ENCODE results near the gene RGL1. TPM values are rescaled to one million over a fixed set of nuclear protein-coding genes. Genes with fewer than 3 reads are reported as not detected.

The RGL1 gene
- total RNA-seq, 1 donor from 2014 or later, result 68.1 TPM

DNA sequence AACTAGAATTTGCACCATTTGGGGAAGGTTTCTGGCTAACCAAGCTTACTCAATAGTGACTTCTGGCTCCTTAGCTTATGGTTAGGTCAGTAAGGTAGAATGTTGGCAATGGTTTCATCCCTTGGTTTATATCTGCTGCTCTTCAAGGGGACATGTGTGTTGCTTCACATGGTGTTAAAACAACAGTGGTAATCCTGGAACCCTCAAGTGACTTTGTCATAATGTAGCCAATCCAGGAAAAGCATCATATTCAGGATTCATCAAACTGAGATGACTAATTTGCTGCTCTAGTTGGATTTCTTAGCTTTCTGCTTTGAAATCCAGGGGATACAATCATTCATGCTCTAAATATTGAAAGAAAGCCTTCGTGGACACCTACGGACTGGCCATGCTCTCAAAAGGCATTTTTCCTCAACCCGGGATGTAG is 108.7 kb downstream of the RGL1 start:
- no peak overlapping the region for H3K4me3 Mint-ChIP-seq (ENCODE audit: unreplicated experiment)
- TF ChIP-seq, protein P1, sequence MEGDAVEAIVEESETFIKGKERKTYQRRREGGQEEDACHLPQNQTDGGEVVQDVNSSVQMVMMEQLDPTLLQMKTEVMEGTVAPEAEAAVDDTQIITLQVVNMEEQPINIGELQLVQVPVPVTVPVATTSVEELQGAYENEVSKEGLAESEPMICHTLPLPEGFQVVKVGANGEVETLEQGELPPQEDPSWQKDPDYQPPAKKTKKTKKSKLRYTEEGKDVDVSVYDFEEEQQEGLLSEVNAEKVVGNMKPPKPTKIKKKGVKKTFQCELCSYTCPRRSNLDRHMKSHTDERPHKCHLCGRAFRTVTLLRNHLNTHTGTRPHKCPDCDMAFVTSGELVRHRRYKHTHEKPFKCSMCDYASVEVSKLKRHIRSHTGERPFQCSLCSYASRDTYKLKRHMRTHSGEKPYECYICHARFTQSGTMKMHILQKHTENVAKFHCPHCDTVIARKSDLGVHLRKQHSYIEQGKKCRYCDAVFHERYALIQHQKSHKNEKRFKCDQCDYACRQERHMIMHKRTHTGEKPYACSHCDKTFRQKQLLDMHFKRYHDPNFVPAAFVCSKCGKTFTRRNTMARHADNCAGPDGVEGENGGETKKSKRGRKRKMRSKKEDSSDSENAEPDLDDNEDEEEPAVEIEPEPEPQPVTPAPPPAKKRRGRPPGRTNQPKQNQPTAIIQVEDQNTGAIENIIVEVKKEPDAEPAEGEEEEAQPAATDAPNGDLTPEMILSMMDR (IDR thresholded peaks at IDR 0.05), result no peak
- no peaks in the 10 kb centered on the region for H3K9me3 Mint-ChIP-seq (ENCODE audit: unreplicated experiment)
- H3K4me1 Mint-ChIP-seq (ENCODE audit: unreplicated experiment), result peaks cover 28% of the 10 kb centered on the region
- no peak for DNase-seq (ENCODE audit: extremely low spot score, unreplicated experiment)
- H3K27me3 Mint-ChIP-seq (ENCODE audit: unreplicated experiment), result no peaks in the 10 kb centered on the region
- peaks cover 66% of the 10 kb centered on the region for H3K36me3 Mint-ChIP-seq (ENCODE audit: unreplicated experiment)
- no peak overlapping the region for H3K27ac Mint-ChIP-seq (ENCODE audit: unreplicated experiment)

DNA sequence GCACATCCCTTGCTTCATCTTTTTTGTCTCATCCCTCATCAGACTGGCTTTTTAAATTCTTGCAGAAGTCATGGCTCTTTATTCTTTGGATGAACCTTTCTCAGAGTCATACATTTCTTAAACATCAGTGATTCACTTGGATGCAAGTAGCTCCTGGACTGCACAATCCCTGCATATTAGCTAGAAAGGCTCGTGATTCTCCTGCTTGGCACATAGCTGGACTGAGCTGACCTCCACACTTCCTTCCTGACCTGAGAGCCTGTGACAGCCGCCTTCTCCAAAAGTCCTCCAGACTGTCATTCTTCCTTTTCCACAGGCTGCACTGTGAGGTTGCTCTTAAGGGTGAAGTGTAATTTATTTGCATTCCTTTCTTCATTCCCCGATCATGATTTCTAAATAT is 109.4 kb downstream of the RGL1 start:
- peaks cover 28% of the 10 kb centered on the region for H3K4me1 Mint-ChIP-seq (ENCODE audit: unreplicated experiment)
- TF ChIP-seq, protein P1 (IDR thresholded peaks at IDR 0.05), result no peak
- DNase-seq (ENCODE audit: extremely low spot score, unreplicated experiment), result no peak
- no peaks in the 10 kb centered on the region for H3K27me3 Mint-ChIP-seq (ENCODE audit: unreplicated experiment)
- no peak overlapping the region for H3K4me3 Mint-ChIP-seq (ENCODE audit: unreplicated experiment)
- peaks cover 59% of the 10 kb centered on the region for H3K36me3 Mint-ChIP-seq (ENCODE audit: unreplicated experiment)
- no peaks in the 10 kb centered on the region for H3K9me3 Mint-ChIP-seq (ENCODE audit: unreplicated experiment)
- peak overlapping the region; percentile 29 for H3K27ac Mint-ChIP-seq (ENCODE audit: unreplicated experiment)

DNA sequence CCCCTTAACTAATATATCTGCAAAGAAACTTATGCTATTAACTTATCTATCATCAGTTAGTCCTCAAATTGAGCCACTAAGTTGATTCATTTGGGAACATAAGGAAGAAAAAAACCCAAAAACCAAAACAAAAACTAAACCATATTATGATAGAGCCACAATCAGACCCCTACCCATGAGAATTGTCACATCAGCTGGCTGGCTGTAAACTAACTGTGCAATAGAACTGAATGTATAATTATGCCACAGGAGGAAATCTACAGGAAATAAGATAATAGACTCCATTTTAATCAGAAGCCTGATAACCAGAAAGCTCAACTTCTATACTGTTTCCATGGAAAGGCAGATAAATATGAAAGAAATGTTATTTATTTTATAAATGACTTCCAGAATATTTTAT is 110.0 kb downstream of the RGL1 start:
- no peak for DNase-seq (ENCODE audit: extremely low spot score, unreplicated experiment)
- H3K36me3 Mint-ChIP-seq (ENCODE audit: unreplicated experiment), result peaks cover 56% of the 10 kb centered on the region
- no peaks in the 10 kb centered on the region for H3K27me3 Mint-ChIP-seq (ENCODE audit: unreplicated experiment)
- peak overlapping the region; percentile 29 for H3K27ac Mint-ChIP-seq (ENCODE audit: unreplicated experiment)
- TF ChIP-seq, protein P1 (IDR thresholded peaks at IDR 0.05), result no peak
- H3K4me1 Mint-ChIP-seq (ENCODE audit: unreplicated experiment), result peaks cover 28% of the 10 kb centered on the region
- H3K9me3 Mint-ChIP-seq (ENCODE audit: unreplicated experiment), result no peaks in the 10 kb centered on the region
- no peak overlapping the region for H3K4me3 Mint-ChIP-seq (ENCODE audit: unreplicated experiment)

DNA sequence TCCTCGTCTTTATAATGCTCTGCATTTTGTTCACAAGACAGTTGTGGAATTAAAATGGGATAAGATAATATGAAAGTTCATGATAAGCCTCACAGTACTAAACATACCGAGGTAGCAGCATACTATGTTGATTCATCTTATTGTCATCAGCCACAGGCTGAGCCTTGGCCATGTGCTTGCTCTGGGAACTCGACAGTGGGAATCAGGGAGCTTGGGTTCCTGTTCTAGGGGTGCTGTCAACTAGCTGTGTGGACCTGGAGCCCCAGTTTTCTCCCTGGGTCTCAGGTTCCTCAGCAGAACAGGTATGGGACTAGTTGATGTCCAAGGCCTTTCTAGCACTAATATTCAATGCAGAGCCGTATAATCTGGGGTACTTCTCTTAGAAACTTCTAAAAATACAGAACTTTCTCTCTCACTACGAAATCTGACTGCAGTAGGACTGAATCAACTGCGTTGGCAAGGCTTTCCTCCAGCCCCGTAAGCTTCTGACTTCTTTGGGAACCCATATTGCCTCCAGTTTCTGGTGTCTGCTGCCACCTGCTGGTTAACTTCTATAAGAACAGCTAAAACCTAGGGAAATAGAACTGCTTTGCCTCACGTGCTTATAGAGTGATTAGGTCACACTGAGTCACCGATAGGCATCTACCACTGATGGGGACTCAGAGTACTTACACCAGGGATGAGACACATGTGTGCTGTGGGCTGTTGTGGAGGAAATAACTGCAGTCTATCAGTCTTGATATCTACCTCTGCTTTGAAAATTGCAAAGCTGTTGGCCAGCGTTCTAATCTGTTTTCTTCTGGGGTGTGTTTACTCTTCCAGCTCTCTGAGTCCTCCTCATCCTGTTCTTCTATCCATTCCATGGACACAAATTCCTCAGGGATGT is 110.9 kb downstream of the RGL1 start:
- Mint-ChIP-seq H3K27me3 (ENCODE audit: unreplicated experiment) (no peaks in the 10 kb centered on the region), H3K4me1 (ENCODE audit: unreplicated experiment) (peaks cover 28% of the 10 kb centered on the region), H3K36me3 (ENCODE audit: unreplicated experiment) (peaks cover 53% of the 10 kb centered on the region), H3K27ac (ENCODE audit: unreplicated experiment) (peak overlapping the region; percentile 72), H3K4me3 (ENCODE audit: unreplicated experiment) (no peak overlapping the region), H3K9me3 (ENCODE audit: unreplicated experiment) (no peaks in the 10 kb centered on the region)
- DNase-seq (ENCODE audit: extremely low spot score, unreplicated experiment), result peak; percentile 88
- TF ChIP-seq, protein P1 (IDR thresholded peaks at IDR 0.05), result peak; percentile 87

DNA sequence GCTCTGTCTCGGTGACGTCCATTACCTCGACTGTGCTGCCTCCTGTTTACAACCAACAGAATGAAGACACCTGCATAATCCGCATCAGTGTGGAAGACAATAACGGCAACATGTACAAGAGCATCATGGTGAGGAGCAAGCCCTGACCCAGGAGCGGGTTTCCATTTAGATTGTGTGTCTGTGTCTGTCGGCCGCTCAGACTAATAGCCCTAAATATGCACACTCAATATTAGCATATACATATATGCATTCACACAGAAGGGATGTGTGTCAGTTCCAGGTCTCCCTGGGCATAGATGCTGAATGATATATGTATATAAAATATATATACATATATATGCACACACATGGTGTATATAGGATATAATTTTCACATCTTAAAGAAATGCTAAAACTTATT is 111.7 kb downstream of the RGL1 start:
- DNase-seq (ENCODE audit: extremely low spot score, unreplicated experiment), result no peak
- TF ChIP-seq, protein P1 (IDR thresholded peaks at IDR 0.05), result no peak
- H3K27me3 Mint-ChIP-seq (ENCODE audit: unreplicated experiment), result no peaks in the 10 kb centered on the region
- no peaks in the 10 kb centered on the region for H3K9me3 Mint-ChIP-seq (ENCODE audit: unreplicated experiment)
- peaks cover 54% of the 10 kb centered on the region for H3K36me3 Mint-ChIP-seq (ENCODE audit: unreplicated experiment)
- H3K4me3 Mint-ChIP-seq (ENCODE audit: unreplicated experiment), result no peak overlapping the region
- peaks cover 28% of the 10 kb centered on the region for H3K4me1 Mint-ChIP-seq (ENCODE audit: unreplicated experiment)
- peak overlapping the region; percentile 72 for H3K27ac Mint-ChIP-seq (ENCODE audit: unreplicated experiment)

All from osteocyte (in vitro differentiated cells).